GM19099 (cell line): Measurements from ENCODE around the gene UHRF1.
A peak's percentile ranks its signal among the peaks of the same experiment; 100 is the strongest.

Source experiments
- POLR2A ChIP-seq: IDR thresholded peaks from 3 replicates; pipeline ENCODE4 v1.6.1; 2011; ENCODE audit warnings: low read depth; ENCODE audit not compliant: insufficient read length; ENCODE audit errors: extremely low read depth

UHRF1 gene

DNA sequence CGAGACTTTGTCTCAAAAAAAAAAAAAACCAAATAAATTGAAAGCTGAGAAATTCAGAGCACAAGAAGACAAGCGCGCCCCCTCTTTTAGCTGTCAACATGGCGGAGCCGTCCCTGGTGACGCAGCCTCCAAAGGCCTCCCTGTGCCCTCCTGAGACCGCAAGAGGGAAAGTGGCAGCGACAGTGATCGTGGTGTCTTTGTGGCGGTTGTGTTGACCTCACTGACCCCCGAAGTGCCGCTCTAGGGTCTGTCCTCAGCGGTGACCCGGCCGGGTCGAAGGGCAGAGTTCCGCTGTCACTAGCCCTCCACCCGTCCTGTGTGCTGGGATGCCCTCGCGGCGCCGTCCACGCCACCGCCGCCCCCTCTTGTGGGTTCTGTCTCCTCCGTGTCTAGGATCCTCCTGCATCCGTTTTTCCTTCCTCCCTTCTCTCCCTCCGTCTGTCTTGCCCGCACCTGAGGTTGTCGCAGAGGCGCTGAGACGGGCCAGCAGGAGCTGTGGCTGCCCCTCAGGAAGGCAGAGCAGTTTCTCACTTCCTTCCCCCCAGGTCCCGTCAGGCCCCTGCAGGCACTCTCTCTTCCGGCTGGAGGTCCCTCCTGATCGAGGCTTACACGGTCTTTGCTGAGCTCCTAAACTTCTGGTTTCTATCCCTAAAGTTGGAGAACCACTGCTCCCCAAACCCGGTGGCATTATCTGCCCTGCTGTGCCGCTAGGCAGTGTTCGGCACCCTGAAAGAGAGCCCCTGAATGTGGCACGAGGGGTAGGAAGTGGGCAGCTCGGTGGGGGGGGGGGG is 7.2 kb downstream of the UHRF1 start:
- peak; percentile 20 for TF ChIP-seq POLR2A

DNA sequence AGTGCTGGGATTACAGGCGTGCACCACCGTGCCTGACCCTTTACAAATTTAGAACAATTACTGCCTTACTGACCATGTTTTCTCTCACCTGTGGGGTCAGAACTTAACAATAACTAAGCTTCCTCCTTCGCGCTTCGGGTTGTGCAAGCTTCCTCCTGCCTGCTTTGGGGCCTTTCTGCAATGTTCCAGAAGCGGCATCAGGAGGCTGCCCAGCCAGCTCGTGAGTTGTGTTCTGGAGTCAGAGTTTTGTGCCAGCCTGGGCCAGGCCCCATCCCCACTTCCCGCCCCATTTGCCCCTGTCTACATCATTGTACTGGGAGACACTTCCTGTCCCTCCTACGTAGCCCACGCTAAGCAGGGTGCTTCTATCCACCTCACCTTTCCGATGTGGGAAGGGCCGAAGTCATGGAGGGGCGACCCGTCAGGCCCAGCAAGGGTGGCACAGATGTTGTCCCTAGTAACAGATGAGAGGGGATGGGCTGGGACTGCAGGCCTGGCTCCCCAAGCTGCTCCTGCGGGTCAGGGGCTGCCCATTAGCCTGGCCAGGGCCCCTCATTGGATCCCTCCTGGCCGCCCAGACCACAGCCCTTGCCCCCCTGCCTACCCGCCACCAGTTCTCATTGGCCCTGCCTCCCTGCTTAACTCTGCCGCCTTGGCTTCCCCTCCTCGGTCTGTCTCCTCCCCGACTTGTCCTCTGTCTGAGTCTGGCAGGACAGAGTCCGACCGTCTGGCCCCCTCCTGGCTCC is 13.4 kb downstream of the UHRF1 start:
- TF ChIP-seq POLR2A: no peak

DNA sequence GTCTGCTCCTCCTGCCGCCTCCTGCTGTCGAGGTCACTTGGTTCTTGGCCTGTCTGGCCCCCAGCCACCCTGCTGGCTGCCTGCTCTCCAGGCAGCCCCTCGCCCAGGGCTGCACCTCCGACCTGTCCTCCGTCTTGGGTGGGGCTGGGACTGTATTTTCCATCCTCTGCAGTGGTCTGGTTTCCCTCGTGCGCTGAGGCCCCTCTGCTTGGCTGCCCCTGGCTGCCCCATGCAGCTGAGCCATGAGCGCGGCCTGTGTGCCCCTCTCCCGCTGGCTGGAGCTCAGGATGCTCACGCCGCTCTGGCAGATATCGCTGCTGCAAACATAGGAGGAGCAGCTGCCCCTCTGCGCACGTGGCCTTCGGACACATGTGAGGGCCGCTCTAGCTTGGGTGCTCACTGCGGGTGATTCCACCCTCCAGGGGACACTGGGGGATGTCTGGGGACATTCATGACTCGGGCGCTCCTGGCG is 14.0 kb downstream of the UHRF1 start:
- no peak for TF ChIP-seq POLR2A

DNA sequence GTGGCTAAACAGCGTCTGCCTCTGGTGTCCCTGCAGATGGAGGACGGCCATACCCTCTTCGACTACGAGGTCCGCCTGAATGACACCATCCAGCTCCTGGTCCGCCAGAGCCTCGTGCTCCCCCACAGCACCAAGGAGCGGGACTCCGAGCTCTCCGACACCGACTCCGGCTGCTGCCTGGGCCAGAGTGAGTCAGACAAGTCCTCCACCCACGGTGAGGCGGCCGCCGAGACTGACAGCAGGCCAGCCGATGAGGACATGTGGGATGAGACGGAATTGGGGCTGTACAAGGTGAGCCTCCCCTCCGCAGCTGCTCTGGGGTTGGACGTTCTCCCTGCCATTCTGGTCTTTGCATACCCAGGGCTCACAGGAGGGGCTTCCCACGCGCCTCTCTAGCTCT is 19.9 kb downstream of the UHRF1 start:
- TF ChIP-seq POLR2A: no peak

DNA sequence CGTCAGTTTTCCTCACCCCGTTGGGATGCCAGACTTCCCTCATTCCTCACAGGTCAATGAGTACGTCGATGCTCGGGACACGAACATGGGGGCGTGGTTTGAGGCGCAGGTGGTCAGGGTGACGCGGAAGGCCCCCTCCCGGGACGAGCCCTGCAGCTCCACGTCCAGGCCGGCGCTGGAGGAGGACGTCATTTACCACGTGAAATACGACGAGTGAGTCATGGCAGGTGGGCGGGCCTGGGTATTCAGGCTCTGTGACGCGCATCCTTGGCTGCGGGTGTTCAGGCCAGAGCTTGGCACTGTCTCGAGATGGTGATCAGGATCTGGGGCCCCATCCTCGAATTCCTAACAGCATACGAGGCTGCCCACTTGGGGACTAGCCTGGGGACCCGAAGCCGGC is 21.4 kb downstream of the UHRF1 start:
- no peak for TF ChIP-seq POLR2A

DNA sequence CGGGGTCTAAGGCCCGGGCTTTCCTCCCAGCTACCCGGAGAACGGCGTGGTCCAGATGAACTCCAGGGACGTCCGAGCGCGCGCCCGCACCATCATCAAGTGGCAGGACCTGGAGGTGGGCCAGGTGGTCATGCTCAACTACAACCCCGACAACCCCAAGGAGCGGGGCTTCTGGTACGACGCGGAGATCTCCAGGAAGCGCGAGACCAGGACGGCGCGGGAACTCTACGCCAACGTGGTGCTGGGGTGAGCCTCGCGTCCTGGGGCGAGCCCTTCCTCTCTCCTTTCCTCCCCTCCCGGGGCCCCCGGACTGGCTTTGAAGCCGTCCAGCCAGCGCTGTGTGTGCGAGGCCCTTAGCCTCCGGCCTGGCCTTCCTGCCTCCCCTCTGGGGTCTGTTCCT is 23.4 kb downstream of the UHRF1 start:
- no peak for TF ChIP-seq POLR2A

DNA sequence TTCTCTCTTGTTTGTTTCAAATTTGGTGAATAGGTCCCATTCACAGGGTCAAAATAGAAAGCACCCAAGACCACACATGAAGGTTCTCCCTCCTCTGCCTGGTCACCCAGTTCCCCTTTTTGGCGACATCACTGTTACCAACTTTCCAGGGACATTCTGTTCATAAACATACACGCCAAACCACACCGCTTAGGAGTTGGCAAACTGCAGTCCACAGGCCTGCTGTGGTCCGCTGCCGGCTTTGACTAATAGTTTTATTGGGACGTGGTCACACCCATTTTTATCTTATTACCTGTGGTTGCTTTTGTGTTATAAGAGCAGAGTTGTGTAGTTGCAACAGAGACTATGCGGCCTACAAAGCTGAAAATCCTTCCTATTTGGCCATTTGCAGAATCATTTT is 24.2 kb downstream of the UHRF1 start:
- no peak for TF ChIP-seq POLR2A

DNA sequence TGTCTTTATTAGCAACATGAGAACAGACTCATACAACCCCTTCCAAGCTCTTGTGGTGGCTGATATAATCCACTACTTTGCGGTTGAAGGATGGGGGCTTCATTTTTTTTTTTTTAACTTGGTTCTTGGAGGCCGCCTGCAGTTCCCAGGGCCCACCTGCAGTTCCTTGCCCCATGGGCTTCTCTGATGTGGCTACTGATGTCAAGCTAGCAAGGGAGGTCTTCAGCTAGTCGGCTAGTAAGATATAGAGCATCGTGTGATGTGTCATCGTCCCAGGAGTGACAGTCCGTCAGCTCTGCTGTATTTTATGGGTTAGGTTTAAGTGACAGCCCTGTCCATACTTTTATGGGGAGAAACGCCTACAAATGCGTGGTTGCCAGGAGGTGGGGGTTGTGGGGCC is 26.1 kb downstream of the UHRF1 start:
- TF ChIP-seq POLR2A: no peak

DNA sequence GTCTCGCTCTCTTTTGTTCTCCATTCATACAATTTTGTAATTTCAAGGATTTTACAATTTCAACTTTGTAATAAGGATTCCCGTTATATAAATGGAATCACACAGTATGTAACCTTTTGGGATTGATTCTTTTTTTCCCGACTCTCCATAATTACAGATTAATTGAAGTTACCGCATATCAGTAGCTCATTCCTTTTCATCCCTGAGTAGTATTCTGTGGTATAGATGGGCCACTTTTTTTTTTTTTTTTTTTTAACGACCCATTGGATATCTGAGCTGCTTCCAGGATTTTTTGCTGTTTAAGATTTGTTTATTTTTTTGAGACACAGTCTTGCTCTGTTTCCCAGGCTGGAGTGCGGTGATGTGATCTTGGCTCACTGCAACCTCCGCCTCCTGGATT is 27.8 kb downstream of the UHRF1 start:
- no peak for TF ChIP-seq POLR2A

DNA sequence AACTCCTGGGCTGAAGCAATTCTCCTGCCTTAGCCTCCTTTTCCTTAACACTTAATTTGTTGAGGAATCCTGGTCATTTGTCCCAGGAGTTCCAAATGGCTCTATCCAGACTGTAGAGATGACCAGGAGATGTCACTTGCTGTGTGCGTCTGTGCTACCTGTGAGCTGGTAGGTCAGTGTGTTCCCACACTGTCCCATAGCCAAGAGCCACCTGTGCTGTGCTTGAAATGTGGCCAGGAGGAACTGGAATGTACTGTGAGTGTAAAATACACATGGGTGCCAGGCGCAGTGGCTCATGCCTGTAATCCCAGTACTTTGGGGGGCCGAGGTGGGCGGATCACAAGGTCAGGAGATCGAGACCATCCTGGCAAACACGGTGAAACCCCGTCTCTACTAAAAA is 30.2 kb downstream of the UHRF1 start:
- TF ChIP-seq POLR2A: no peak

DNA sequence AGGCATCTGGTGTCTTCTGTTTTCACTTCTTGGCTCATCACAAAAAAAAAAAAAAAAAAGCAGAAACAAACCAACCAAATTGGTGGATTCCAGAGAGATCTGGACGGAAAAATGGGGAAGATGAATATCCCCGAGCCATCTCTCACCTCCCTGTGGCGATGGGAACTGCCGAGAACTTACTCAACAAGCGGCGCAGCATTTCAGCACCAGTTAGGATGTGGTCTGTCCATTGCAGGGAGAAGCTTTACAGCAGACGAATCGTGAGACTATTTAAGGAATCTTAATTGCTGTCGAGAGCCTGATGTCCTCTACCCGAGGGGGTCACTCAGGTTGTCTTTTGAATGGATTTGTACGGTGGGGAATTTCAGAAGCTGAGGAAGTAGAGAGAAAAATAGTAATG is 42.4 kb downstream of the UHRF1 start:
- no peak for TF ChIP-seq POLR2A

DNA sequence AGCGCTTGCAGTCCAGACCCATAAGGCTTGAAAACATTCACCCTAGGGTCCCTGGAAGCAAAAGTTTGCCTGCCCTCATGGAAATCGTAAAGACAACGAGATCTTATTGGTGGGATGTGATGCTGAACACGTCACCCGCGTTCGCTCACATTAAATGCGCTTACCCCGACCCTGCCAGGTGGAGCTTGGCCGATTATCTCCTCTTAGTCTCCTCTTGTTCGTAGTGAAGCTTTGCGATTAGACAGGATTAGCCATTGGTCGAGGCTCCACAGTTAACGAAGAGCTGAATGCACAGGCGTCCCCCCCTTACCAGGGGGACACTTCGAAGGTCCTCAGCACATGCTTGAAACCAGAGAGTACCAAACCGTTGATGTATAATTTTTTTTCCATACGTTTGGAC is 43.6 kb downstream of the UHRF1 start:
- TF ChIP-seq POLR2A: no peak

DNA sequence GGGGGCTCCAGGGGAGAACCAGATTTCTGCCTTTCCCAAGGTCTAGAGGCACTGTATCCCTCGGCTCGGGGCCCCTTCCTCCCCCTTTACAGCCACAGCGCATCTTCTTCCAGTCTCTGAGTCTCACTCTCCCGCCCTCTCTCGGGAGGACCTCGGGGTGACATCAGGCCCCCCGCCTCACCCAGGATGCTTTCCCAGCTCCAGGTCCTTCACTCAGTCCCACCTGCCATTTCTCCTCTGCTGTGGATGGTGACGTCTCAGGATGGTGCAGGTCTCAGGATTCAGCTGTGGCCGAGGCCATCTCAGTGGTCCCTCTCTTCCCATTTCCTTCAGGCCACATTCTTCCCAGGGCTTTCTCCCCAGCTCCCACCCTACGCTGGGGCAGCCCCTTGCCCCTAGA is 46.0 kb downstream of the UHRF1 start:
- TF ChIP-seq POLR2A: no peak

DNA sequence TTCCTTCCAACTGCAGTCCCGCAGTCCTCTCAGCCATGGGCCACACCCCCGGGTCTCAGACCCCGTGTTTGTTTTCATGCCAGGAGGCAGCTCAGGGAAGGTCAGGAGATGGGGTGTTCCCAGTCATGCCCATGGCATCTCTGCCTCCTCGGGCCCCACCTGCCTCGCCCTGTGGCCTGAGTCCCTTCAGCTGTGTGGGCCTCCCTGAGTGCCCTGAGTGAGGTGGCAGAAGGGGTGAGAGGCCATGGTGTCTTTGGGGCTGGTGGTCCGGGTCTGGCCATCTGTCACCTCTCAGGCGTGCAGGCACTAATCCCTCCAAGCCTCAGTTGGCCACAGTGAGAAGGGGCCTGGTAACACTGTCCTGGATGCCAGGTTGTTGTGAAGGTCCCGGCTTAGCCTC is 48.7 kb downstream of the UHRF1 start:
- TF ChIP-seq POLR2A: no peak

DNA sequence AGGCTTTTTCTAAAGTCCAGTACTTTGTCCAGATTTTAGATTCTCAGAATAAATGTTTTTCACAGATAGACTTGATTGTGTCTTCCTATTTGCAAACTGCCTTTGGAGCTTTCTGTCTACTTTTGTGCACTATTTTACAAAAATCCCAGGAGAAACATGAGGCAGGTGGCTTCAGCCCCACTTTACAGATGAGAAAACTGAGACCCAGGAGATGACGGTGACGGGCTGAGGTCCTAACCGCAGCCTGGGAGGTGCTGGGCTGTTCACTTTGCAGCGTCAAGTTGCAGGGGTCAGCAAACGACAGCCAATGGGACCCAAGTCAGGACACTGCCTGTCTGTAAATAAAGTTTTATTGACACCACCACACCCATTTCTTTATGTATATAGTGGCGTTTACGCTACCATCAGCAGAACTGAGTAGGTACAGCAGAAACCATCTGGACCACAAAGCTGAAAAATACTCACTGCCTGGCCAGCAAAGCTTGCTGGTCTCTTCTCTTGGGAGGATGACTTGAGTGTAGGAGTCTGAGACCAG is 52.9 kb downstream of the UHRF1 start:
- TF ChIP-seq POLR2A: no peak

DNA sequence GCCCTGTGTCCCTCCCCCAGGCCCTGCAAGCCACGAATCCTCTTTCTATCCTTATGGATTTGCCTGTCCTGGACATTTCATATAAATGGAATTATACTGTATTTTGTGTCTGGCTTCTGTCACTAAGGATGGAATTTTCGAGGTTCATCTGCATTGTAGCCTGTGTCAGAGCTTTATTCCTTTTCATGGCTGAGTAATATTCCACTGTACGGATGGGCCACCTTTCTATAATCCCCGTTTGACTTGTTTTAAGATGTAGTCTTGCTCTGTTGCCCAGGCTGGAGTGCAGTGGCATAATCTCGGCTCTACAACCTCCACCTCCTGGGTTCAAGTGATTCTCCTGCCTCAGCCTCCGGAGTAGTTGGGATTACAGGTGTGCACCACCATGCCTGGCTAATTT is 55.8 kb downstream of the UHRF1 start:
- no peak for TF ChIP-seq POLR2A

DNA sequence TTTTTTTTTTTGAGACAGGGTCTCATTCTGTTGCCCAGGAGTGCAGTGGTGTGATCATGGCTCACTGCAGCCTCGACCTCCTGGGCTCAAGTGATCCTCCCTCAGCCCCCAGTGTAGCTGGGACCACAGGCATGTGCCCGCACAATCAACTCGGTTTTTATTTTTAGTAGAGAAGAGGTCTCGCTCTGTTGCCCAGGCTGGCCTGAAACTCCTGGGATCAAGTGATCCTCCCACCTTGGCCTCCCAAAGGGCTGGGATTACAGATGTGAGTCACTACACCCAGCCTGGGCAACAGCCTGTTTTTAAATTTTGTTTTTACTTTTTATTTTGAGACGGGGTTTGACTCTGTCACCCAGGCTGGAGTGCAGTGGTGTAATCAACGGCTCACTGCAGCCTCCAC is 57.3 kb downstream of the UHRF1 start:
- no peak for TF ChIP-seq POLR2A
